MCF 10A (cell line): Measurements from ENCODE around the gene MYO5A. TPM values are rescaled to one million over a fixed set of nuclear protein-coding genes. Genes with fewer than 3 reads are reported as not detected.

ENCODE experiments used
- BruUV-seq: library from RNA; stranded (reverse); fragments of 400-500 nt; replicated peaks from 2 replicates; lab custom pipeline; 2021; lab: Mats Ljungman, UMichigan
- CTCF ChIA-PET: fragments of 300-600 bp; sonication (Branson Sonifier 250); formaldehyde crosslinking; extraction: SDS; loops from one replicate; lab custom pipeline; 2021; ENCODE audit warnings: antibody characterized with exemption, inconsistent platforms; lab: Yijun Ruan, JAX
- POLR2A ChIA-PET: fragments of 300-600, 350-650 bp; sonication (Branson Sonifier 250); formaldehyde crosslinking; extraction: SDS; loops from one replicate; lab custom pipeline; 2020; ENCODE audit warnings: antibody characterized with exemption, inconsistent platforms; lab: Yijun Ruan, JAX
- DNase-seq: peaks from one replicate; pipeline ENCODE4 v3.0.0-alpha.2; 2018; ENCODE audit not compliant: unreplicated experiment
- H3K27ac Mint-ChIP-seq: one replicate; pipeline ENCODE4 v1.8.0; 2022; ENCODE audit warnings: mild to moderate bottlenecking, low read depth, mixed read lengths; ENCODE audit not compliant: unreplicated experiment
- H3K27me3 Mint-ChIP-seq: one replicate; pipeline ENCODE4 v1.8.0; 2022; ENCODE audit warnings: mixed read lengths; ENCODE audit not compliant: insufficient read depth, unreplicated experiment
- H3K36me3 Mint-ChIP-seq: one replicate; pipeline ENCODE4 v1.8.0; 2022; ENCODE audit warnings: mild to moderate bottlenecking, moderate library complexity, mixed read lengths; ENCODE audit not compliant: insufficient read depth, unreplicated experiment
- H3K4me1 Mint-ChIP-seq: one replicate; pipeline ENCODE4 v1.8.0; 2022; ENCODE audit warnings: mixed read lengths; ENCODE audit not compliant: insufficient read depth, unreplicated experiment
- H3K4me3 Mint-ChIP-seq: one replicate; pipeline ENCODE4 v1.8.0; 2022; ENCODE audit warnings: mild to moderate bottlenecking, moderate library complexity, mixed read lengths; ENCODE audit not compliant: unreplicated experiment
- H3K9me3 Mint-ChIP-seq: one replicate; pipeline ENCODE4 v1.8.0; 2022; ENCODE audit warnings: mixed read lengths; ENCODE audit not compliant: unreplicated experiment
- intact Hi-C: fragments of 100-400 bp; cut with micrococcal nuclease; formaldehyde crosslinking; loops from 2 replicates; pipeline ENCODE4 v1.14.1; 2022
- total RNA-seq: library from RNA; stranded (reverse); gene quantifications from 2 replicates; pipeline ENCODE4 v1.2.3, GENCODE V29; 2022
- TF ChIP-seq, protein P1 (sequence below): fragments of 200-600 bp; IDR thresholded peaks from one replicate; pipeline ENCODE4 v1.8.0; 2022; ENCODE audit warnings: antibody characterized with exemption, mild to moderate bottlenecking; ENCODE audit not compliant: unreplicated experiment

Gene MYO5A
- total RNA-seq, 1 experiment from 2014 or later = 28.9 TPM

DNA sequence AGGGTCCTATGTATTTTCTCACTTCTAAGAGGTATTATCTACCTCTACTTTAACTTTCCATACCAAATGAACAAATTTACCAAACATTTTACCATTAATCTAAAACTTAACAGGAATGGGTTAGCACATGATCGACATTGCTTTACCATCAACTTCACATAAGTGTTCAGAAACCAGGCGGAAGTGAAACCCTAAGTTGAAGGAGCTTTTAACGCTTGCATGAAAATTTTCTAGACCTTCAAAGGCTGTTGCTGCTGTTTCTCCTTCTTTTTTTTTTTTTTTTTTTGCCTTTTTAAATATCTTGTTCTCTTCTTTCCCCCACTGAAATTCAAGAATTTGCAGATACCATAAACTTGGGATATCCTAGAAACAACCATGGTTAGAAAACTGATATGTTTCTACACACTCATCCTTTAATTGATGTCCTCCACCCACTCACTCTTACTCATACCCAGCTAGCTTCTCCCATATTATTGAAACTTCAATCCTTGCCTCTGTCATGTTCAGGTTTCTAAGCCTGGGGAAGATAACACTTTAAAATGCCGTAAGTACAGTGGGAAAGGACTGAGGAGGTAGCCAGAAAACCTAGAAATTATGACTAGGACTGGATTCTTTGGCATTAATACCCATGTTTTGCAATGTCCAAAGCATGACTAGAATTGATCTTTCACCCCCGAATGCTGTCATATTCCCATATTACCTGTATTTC lies 24.7 kb downstream of the MYO5A start:
- Mint-ChIP-seq H3K4me1 (peaks cover 16% of the 10 kb centered on the region), H3K27ac (peak overlapping the region; percentile 44), H3K4me3 (no peak overlapping the region), H3K36me3 (no peaks in the 10 kb centered on the region), H3K9me3 (no peaks in the 10 kb centered on the region), H3K27me3 (no peaks in the 10 kb centered on the region)
- ChIA-PET CTCF (no interaction called here), POLR2A (interaction anchor here (0.9 to 1.2 kb wide), 3 partner anchors 11 to 173 kb away, joined by 3 to 5 read pairs (median 3); no protein-coding TSS in a partner anchor)
- DNase-seq = peak; percentile 41
- TF ChIP-seq, protein P1, sequence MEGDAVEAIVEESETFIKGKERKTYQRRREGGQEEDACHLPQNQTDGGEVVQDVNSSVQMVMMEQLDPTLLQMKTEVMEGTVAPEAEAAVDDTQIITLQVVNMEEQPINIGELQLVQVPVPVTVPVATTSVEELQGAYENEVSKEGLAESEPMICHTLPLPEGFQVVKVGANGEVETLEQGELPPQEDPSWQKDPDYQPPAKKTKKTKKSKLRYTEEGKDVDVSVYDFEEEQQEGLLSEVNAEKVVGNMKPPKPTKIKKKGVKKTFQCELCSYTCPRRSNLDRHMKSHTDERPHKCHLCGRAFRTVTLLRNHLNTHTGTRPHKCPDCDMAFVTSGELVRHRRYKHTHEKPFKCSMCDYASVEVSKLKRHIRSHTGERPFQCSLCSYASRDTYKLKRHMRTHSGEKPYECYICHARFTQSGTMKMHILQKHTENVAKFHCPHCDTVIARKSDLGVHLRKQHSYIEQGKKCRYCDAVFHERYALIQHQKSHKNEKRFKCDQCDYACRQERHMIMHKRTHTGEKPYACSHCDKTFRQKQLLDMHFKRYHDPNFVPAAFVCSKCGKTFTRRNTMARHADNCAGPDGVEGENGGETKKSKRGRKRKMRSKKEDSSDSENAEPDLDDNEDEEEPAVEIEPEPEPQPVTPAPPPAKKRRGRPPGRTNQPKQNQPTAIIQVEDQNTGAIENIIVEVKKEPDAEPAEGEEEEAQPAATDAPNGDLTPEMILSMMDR = no peak
- no TSS peak for BruUV-seq
- intact Hi-C loops = loop anchor here (1.0 kb wide), 1 partner anchor 9 kb away; no protein-coding TSS in a partner anchor

DNA sequence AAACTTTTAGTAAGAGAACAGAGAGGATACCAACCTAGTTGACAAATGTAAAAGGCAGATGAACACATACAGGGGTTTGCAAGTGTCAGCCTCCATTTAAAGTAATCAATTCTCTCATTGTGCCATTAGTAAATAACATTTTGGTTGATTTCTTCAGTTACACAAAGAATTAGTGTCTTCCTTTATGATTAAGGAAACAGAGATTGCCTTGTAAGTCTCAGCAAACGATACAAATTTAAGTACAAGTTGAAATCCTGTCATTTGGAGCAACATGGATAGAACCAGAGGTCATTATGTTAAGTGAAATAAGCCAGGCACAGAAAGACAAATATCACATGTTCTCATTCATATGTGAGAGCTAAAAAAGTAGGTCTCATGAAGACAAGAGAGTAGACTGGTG lies 26.1 kb downstream of the MYO5A start:
- TF ChIP-seq, protein P1 = no peak
- CTCF ChIA-PET = interaction anchor here (1.1 kb wide), 1 partner anchor 12 kb away, joined by 5 read pairs; no protein-coding TSS in a partner anchor
- Mint-ChIP-seq H3K27ac (no peak overlapping the region), H3K4me3 (no peak overlapping the region), H3K4me1 (peaks cover 16% of the 10 kb centered on the region), H3K27me3 (no peaks in the 10 kb centered on the region), H3K9me3 (no peaks in the 10 kb centered on the region), H3K36me3 (no peaks in the 10 kb centered on the region)
- POLR2A ChIA-PET = no interaction called here
- BruUV-seq = no TSS peak
- DNase-seq = no peak
- intact Hi-C loops = no loop called here

DNA sequence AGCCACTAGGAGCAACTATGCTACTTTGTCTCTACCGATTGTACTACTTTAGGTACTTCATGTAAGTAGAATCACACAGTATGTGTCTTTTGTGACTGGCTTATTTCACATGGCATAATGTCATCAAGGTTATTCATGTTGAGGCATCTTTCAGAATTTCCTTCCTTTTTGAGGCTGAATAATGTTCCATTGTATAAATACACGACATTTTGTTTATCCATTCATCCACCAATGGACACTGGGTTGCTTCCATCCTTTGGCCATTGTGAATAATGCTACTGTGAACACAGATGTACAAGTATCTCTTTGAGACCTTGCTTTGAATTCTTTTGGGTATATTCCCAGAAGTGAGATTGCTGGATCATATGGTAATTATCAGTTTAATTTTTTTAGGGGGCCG lies 29.2 kb downstream of the MYO5A start:
- no peak overlapping the region for H3K4me3 Mint-ChIP-seq
- DNase-seq = no peak
- no peaks in the 10 kb centered on the region for H3K9me3 Mint-ChIP-seq
- BruUV-seq = no TSS peak
- H3K4me1 Mint-ChIP-seq = peaks cover 9% of the 10 kb centered on the region
- H3K27ac Mint-ChIP-seq = no peak overlapping the region
- H3K27me3 Mint-ChIP-seq = no peaks in the 10 kb centered on the region
- H3K36me3 Mint-ChIP-seq = no peaks in the 10 kb centered on the region
- ChIA-PET POLR2A (interaction anchor here (0.7 kb wide), 1 partner anchor 129 kb away, joined by 4 read pairs; no protein-coding TSS in a partner anchor), CTCF (interaction anchor here (0.5 to 0.6 kb wide), 2 partner anchors 83 to 132 kb away, joined by 3 to 4 read pairs; no protein-coding TSS in a partner anchor)
- intact Hi-C loops = no loop called here
- TF ChIP-seq, protein P1 = no peak

DNA sequence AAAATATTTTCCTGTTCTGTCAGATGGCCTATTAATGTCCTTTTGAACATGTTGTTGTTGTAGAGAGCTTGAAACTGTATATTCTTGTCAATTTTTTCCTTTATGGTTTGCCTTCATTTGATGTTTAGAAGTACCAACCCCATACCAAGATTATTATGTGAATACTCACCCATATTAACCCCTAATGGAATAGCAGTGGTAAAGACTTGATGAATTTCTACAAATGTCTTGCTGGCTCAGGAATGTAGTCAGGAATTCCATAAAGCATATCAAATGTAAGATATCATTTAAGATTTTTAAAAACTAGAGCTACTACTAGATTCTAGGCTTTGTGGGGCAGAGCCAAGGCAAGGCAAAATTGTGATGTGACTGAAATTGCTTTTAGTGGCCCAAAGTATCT lies 30.0 kb downstream of the MYO5A start:
- Mint-ChIP-seq H3K4me3 (no peak overlapping the region), H3K27ac (no peak overlapping the region), H3K36me3 (no peaks in the 10 kb centered on the region), H3K4me1 (peaks cover 6% of the 10 kb centered on the region), H3K9me3 (no peaks in the 10 kb centered on the region), H3K27me3 (no peaks in the 10 kb centered on the region)
- POLR2A ChIA-PET = interaction anchor here (0.7 to 1.9 kb wide), 3 partner anchors 10 to 128 kb away, joined by 4 to 6 read pairs (median 5); no protein-coding TSS in a partner anchor
- intact Hi-C loops = no loop called here
- TF ChIP-seq, protein P1 = no peak
- CTCF ChIA-PET = interaction anchor here (0.6 kb wide), 2 partner anchors 37 to 133 kb away, joined by 4 read pairs; no protein-coding TSS in a partner anchor
- BruUV-seq = no TSS peak
- no peak for DNase-seq
